Calu3 (cell line): ENCODE results near the gene ETHE1. TPM values are rescaled to one million over a fixed set of nuclear protein-coding genes. Genes with fewer than 3 reads are reported as not detected.

ENCODE experiments used
- BruUV-seq: library from RNA; stranded (reverse); fragments of 400-500 nt; replicated peaks from 2 replicates; lab custom pipeline; 2021; lab: Mats Ljungman, UMichigan
- CTCF ChIA-PET: fragments of 300-600 bp; sonication (Branson Sonifier 250); formaldehyde crosslinking; loops from one replicate; lab custom pipeline; 2022; ENCODE audit warnings: antibody characterized with exemption; lab: Charles Lee
- DNase-seq: peaks from one replicate; pipeline ENCODE4 v3.0.0; 2022
- H3K27ac Mint-ChIP-seq: one replicate; pipeline ENCODE4 v1.8.0; 2022; ENCODE audit warnings: mixed read lengths; ENCODE audit not compliant: unreplicated experiment
- H3K27me3 Mint-ChIP-seq: one replicate; pipeline ENCODE4 v1.8.0; 2022; ENCODE audit warnings: mixed read lengths; ENCODE audit not compliant: unreplicated experiment
- H3K36me3 Mint-ChIP-seq: one replicate; pipeline ENCODE4 v1.8.0; 2022; ENCODE audit warnings: mild to moderate bottlenecking, moderate library complexity, mixed read lengths; ENCODE audit not compliant: insufficient read depth, unreplicated experiment
- H3K4me1 Mint-ChIP-seq: one replicate; pipeline ENCODE4 v1.8.0; 2022; ENCODE audit warnings: mild to moderate bottlenecking, low read depth, mixed read lengths; ENCODE audit not compliant: unreplicated experiment
- H3K4me3 Mint-ChIP-seq: one replicate; pipeline ENCODE4 v1.8.0; 2022; ENCODE audit warnings: mild to moderate bottlenecking, low read depth, moderate library complexity, mixed read lengths; ENCODE audit not compliant: unreplicated experiment
- H3K9me3 Mint-ChIP-seq: one replicate; pipeline ENCODE4 v1.8.0; 2022; ENCODE audit warnings: low read depth, mixed read lengths; ENCODE audit not compliant: unreplicated experiment
- intact Hi-C: fragments of 100-400 bp; cut with micrococcal nuclease; formaldehyde crosslinking; loops from one replicate; pipeline ENCODE4 v1.10.0; 2022; ENCODE audit not compliant: unreplicated experiment
- total RNA-seq: library from RNA; stranded (reverse); gene quantifications from 2 replicates; pipeline ENCODE4 v1.2.3, GENCODE V29; 2022
- TF ChIP-seq, protein P1 (sequence below): fragments of 200-600 bp; IDR thresholded peaks from one replicate; pipeline ENCODE4 v1.8.0; 2022; ENCODE audit warnings: antibody characterized with exemption; ENCODE audit not compliant: unreplicated experiment

The ETHE1 gene
- total RNA-seq, 1 experiment from 2014 or later = 44.8 TPM

DNA sequence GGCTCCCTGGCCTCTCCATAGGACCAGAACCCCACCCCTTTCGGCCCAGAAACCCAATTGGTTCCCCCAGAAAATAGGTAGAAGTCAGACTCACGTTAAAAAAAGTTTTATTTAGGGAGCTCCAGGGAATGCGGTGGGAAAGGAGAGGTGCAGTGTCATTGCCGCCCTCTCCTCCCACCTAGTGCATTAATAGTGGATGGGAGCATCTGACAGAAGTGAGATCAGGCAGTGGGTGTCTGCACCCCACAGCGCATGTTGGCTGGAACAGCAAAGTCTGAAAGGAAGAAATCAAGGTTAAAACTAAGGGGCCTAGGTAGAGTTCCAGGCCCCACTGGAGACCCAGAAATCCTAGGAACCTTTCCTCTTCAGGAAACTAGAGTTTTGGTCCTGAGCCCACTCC lies 20.4 kb downstream of the ETHE1 start:
- CTCF ChIA-PET = no interaction called here
- Mint-ChIP-seq H3K27ac (no peak overlapping the region), H3K9me3 (no peaks in the 10 kb centered on the region), H3K27me3 (no peaks in the 10 kb centered on the region), H3K4me1 (peaks cover 26% of the 10 kb centered on the region), H3K4me3 (no peak overlapping the region), H3K36me3 (peaks cover 36% of the 10 kb centered on the region)
- TF ChIP-seq, protein P1, sequence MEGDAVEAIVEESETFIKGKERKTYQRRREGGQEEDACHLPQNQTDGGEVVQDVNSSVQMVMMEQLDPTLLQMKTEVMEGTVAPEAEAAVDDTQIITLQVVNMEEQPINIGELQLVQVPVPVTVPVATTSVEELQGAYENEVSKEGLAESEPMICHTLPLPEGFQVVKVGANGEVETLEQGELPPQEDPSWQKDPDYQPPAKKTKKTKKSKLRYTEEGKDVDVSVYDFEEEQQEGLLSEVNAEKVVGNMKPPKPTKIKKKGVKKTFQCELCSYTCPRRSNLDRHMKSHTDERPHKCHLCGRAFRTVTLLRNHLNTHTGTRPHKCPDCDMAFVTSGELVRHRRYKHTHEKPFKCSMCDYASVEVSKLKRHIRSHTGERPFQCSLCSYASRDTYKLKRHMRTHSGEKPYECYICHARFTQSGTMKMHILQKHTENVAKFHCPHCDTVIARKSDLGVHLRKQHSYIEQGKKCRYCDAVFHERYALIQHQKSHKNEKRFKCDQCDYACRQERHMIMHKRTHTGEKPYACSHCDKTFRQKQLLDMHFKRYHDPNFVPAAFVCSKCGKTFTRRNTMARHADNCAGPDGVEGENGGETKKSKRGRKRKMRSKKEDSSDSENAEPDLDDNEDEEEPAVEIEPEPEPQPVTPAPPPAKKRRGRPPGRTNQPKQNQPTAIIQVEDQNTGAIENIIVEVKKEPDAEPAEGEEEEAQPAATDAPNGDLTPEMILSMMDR = no peak
- no peak for DNase-seq
- intact Hi-C loops = no loop called here
- no TSS peak for BruUV-seq

- peaks cover 36% of the 10 kb centered on the region for H3K36me3 Mint-ChIP-seq
- no peak overlapping the region for H3K27ac Mint-ChIP-seq
Measured at GRCh38 chr19:43505941-43506340, 21.1 kb downstream of the ETHE1 start.

DNA sequence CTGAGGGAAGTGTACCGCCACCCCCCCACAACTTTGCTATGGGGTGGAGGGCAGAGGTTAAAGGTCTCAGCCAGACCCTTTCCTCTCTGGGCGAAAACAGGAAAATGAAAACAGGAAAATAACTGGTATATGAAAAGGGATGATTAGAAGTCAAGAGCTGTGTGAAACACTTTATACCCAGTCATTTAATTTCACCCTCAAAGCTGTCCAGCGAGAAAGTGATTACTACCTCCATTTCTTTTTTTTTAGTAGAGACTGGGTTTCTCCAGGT lies 21.9 kb downstream of the ETHE1 start:
- TF ChIP-seq, protein P1 = no peak
- Mint-ChIP-seq H3K4me1 (peaks cover 26% of the 10 kb centered on the region), H3K27me3 (no peaks in the 10 kb centered on the region), H3K4me3 (peak overlapping the region; percentile 97), H3K27ac (peak overlapping the region; percentile 24), H3K36me3 (peaks cover 29% of the 10 kb centered on the region), H3K9me3 (no peaks in the 10 kb centered on the region)
- no TSS peak for BruUV-seq
- DNase-seq = no peak
- intact Hi-C loops = no loop called here
- CTCF ChIA-PET = interaction anchor here (0.5 to 2.8 kb wide), 4 partner anchors 12 to 58 kb away, joined by 4 to 20 read pairs (median 12); partner anchors contain the start of gene LYPD3

More at GRCh38 chr19:43505941-43506340, 21.1 kb downstream of the ETHE1 start:
- Mint-ChIP-seq H3K4me1 (peaks cover 26% of the 10 kb centered on the region), H3K4me3 (no peak overlapping the region), H3K9me3 (no peaks in the 10 kb centered on the region), H3K27me3 (no peaks in the 10 kb centered on the region)
- intact Hi-C loops = no loop called here
- no TSS peak for BruUV-seq
- TF ChIP-seq, protein P1 = no peak
- DNase-seq = no peak
- CTCF ChIA-PET = interaction anchor here (0.6 to 2.8 kb wide), 3 partner anchors 14 to 59 kb away, joined by 3 to 20 read pairs (median 17); no protein-coding TSS in a partner anchor

- BruUV-seq = no TSS peak
- Mint-ChIP-seq H3K27ac (peak within 1 kb of the TSS; percentile 24), H3K4me1 (peaks cover 26% of the 10 kb centered on the region), H3K9me3 (no peaks in the 10 kb centered on the region), H3K4me3 (peak within 1 kb of the TSS; percentile 97), H3K36me3 (peaks cover 29% of the 10 kb centered on the region), H3K27me3 (no peaks in the 10 kb centered on the region)
- peak; percentile 65 for DNase-seq
- CTCF ChIA-PET = interaction anchor here (0.5 to 2.8 kb wide), 13 partner anchors 10 to 272 kb away, joined by 3 to 20 read pairs (median 6); partner anchors contain the start of gene LYPD3
- TF ChIP-seq, protein P1 = no peak
- intact Hi-C loops = no loop called here
Measured at GRCh38 chr19:43504426-43505185, 22.4 kb downstream of the ETHE1 start, which contains the start of gene PHLDB3. PHLDB3 (minus strand) TSS chr19:43504746; CDS start chr19:43504118, 628 bp downstream.
